Right hindlimb (tissue), 1 donor: ENCODE data around the gene MMEL1.
"Not testable (repeated sequence)": the region's sequence is repeated elsewhere in the genome, so short reads cannot be mapped to it uniquely, and the experiment has no call there.

Source experiments
- DNase-seq: peaks from one replicate; pipeline ENCODE4 v3.0.0-alpha.2; 2018

The MMEL1 gene, protein sequence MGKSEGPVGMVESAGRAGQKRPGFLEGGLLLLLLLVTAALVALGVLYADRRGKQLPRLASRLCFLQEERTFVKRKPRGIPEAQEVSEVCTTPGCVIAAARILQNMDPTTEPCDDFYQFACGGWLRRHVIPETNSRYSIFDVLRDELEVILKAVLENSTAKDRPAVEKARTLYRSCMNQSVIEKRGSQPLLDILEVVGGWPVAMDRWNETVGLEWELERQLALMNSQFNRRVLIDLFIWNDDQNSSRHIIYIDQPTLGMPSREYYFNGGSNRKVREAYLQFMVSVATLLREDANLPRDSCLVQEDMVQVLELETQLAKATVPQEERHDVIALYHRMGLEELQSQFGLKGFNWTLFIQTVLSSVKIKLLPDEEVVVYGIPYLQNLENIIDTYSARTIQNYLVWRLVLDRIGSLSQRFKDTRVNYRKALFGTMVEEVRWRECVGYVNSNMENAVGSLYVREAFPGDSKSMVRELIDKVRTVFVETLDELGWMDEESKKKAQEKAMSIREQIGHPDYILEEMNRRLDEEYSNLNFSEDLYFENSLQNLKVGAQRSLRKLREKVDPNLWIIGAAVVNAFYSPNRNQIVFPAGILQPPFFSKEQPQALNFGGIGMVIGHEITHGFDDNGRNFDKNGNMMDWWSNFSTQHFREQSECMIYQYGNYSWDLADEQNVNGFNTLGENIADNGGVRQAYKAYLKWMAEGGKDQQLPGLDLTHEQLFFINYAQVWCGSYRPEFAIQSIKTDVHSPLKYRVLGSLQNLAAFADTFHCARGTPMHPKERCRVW

GRCh38 chr1:2632561-2633361 lies at the start of gene MMEL1:
Gene MMEL1 (minus strand): TSS chr1:2633016. CDS start chr1:2629484, 3,532 bp downstream.
- no peak for DNase-seq

GRCh38 chr1:2676726-2677125 lies 43.9 kb upstream of the MMEL1 start:
- DNase-seq, result not testable (repeated sequence)

GRCh38 chr1:2671656-2672055 lies 38.8 kb upstream of the MMEL1 start:
- DNase-seq, result not testable (repeated sequence)

DNA sequence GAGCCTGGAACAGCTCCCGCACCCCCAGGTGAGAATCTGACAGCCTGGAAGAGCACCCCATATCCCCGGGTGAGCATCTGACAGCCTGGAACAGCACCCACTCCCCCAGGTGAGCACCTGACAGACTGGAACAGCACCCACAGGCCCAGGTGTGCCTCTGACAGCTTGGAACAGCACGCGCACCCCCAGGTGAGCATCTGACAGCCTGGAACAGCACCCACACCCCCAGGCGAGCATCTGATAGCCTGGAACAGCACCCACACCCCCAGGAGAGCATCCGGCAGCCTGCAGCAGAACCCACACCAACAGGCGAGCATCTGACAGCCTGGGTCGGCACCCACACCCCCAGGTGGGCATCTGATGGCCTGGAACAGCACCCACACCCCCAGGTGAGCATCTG lies 27.0 kb upstream of the MMEL1 start:
- DNase-seq, result not testable (repeated sequence)

DNA sequence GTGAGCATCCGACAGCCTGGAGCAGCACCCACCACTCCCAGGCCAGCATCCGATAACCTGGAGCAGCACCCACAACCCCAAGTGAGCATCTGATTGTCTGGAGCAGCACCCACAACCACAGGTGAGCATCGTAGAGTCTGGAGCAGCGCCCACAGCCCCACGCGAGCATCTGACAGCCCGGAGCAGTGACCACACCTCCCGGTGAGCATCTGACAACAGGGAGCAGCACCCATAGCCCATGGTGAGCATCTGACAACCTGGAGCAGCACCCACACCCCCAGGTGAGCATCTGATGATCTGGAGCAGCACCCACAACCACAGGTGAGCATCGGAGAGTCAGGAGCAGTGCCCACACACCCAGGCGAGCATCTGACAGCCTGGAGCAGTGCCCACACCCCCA lies 25.1 kb upstream of the MMEL1 start:
- DNase-seq, result not testable (repeated sequence)

DNA sequence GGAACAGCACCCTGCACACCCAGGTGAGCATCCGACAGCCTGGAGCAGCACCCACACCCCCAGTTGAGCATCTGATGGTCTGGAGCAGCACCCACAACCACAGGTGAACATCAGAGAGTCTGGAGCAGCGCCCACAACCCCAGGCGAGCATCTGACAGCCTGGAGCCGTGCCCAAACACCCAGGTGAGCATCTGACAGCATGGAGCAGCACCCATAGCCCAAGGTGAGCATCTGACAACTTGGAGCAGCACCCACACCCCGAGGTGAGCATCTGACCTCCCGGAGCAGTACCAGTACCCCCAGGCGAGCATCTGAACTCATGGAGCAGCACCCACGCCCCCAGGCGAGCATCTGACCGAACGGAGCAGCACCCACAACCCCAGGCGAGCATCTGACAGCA lies 24.3 kb upstream of the MMEL1 start:
- not testable (repeated sequence) for DNase-seq

GRCh38 chr1:2655598-2656434 lies 23.0 kb upstream of the MMEL1 start:
- not testable (repeated sequence) for DNase-seq

- DNase-seq, result not testable (repeated sequence)
Measured at GRCh38 chr1:2654443-2654948, 21.7 kb upstream of the MMEL1 start.

DNA sequence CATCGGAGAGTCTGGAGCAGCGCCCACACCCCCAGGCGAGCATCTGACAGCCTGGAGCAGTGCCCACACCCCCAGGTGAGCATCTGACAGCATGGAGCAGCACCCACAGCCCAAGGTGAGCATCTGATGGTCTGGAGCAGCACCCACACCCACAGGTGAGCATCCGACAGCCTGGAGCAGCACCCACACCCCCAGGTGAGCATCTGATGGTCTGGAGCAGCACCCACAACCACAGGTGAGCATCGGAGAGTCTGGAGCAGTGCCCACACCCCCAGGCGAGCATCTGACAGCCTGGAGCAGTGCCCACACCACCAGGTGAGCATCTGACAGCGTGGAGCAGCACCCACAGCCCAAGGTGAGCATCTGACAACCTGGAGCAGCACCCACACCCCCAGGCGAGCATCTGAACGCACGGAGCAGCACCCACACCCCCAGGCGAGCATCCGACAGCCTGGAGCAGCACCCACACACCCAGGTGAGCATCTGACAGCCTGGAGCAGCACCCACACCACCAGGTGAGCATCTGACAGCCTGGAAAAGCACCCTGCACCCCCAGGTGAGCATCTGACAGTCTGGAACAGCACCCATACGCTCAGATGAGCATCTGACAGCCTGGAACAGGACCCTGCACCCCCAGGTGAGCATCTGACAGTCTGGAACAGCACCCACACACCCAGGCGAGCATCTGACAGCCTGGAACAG lies 21.1 kb upstream of the MMEL1 start:
- not testable (repeated sequence) for DNase-seq

- DNase-seq, result not testable (repeated sequence)
Measured at GRCh38 chr1:2652926-2653571, 20.2 kb upstream of the MMEL1 start.

DNA sequence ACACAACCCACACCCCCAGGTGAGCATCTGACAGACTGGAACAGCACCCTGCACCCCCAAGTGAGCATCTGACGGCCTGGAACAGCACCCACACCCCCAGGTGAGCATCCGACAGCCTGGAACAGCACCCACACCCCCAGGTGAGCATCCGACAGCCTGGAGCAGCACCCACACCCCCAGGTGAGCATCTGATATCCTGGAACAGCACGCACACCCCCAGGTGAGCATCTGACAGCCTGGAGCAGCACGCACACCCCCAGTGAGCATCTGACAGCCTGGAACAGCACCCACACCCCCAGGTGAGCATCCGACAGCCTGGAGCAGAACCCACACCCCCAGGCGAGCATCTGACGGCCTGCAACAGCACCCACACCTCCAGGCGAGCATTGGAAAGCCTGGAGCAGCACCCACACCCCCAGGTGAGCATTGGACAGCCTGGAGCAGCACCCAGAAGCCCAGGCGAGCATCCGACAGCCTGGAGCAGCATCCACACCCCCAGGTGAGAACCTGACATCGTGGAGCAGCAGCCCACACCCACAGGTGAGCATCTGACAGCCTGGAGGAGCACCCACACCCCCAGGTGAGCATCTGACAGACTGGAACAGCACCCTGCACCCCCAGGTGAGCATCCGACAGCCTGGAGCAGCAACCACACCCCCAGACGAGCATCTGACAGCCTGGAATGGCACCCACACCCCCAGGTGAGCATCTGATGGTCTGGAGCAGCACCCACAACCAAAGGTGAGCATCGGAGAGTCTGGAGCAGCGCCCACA lies 19.5 kb upstream of the MMEL1 start:
- not testable (repeated sequence) for DNase-seq

- DNase-seq, result no peak
Measured at GRCh38 chr1:2650967-2651645, 18.3 kb upstream of the MMEL1 start.

DNA sequence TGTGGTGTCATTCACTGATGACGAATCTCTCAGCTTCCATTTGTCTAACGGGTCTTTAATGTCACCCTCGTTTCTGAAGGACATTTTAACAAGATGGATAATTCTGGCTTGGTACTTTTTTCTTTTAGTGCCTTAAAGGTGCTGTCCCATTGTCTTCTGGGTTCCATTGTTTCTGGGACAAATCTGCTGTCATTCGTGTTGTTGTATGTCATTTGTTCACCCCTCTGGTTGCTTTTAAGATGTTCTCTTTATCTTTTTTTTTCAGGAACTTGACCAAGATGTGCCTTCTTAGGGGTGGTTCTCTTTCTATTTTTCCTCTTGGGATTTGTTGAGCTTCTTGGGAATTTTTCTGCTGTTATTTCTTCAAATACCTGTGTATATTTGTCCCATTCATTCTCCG lies 14.0 kb upstream of the MMEL1 start:
- DNase-seq, result no peak

- DNase-seq, result no peak
Measured at GRCh38 chr1:2645776-2646175, 13.0 kb upstream of the MMEL1 start.

DNA sequence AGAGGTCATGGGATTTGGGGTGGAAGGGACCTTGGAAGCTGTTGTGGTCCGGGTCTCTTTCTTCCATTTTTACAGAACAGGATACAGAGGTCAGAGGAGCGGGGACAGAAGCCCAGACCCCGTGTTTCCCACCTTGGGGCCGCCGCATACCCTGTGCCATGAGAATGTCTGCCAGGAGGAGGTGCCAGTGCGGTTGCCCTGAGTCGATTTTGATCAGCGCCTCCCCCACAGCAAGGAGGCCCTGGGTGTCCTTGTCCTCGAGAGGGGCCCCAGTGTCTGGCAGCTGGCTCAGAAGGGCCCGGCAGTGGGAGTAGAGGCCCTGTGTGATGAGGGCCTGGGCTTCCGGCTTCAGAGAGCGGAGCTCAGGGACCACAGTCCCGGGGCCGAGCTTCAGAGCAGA lies 12.3 kb upstream of the MMEL1 start:
- no peak for DNase-seq

DNA sequence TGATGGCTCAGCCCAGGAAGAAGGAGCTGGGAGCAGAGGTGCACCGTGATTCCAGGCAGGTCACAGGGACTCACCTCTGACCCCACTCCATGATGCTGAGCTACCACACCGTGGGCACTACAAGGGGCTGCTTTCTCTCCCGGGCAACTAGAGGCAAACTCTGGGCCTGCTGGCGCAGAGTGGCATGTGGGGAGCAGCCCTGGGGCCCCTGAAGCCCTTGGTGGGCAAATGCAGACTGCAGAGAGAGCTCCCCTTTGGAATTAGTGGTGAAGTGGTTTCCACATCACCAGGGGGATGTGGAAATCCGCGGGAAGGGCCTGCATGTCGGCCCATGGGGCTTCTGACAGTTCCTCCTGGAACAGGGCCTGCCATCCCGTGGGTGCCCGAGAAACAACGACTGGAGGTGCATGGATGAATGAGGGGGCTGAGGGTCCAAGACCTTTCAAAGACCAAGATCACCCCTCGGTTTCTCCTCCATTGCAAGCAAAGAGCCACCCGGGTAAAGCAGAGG lies 11.8 kb upstream of the MMEL1 start:
- no peak for DNase-seq

GRCh38 chr1:2644171-2644570 lies 11.4 kb upstream of the MMEL1 start:
- no peak for DNase-seq

DNA sequence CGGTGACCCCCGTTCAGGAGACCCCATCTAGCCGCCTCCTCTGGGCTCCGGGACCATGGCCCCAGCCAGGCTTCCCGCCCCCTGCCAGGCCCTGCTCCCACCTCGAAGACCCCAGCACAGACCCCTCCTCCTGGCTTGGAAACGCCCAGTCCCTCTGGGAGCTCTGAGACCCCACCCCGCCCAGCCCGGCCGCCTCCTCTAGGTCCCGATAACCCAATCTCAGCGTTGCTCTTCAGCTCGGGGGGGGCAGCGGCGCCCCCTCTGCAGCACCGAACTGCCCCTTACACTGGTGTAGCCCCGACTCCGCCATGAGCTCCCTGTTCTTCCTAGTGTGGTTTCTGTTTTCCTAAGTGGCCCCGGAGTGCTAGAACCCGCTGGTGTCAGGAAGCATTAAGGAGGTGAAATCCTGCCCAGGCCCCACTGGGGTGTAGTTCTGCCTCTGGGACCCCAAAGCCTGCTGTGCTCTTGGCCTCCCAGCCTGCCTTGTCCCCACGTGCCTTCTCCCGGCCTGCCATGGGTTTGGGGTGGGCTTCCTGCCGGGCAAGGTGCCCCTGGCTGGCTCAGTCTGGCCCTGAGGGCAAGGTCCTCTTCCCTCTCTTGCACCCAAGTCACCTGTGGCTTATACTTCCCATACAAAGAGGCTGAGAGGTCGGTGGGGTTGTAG lies 10.7 kb upstream of the MMEL1 start:
- no peak for DNase-seq
